IMR-90 (cell line): ENCODE results near the gene TM2D3. TPM values are rescaled to one million over a fixed set of nuclear protein-coding genes. Genes with fewer than 3 reads are reported as not detected.
A peak's percentile ranks its signal among the peaks of the same experiment; 100 is the strongest.

Source experiments
- ATAC-seq: fragments of 200-7000 bp; cut with Tn5 transposase; 2 replicates; pipeline ENCODE4 v1.9.1; 2020; ENCODE audit warnings: low read depth, mild to moderate bottlenecking, moderate library complexity
- BruUV-seq: library from RNA; stranded (reverse); fragments of 400-500 nt; replicated peaks from 2 replicates; lab custom pipeline; 2021; lab: Mats Ljungman, UMichigan
- CTCF ChIA-PET: fragments of 300-600 bp; formaldehyde crosslinking; extraction: SDS; loops from one replicate; lab custom pipeline; 2021; ENCODE audit warnings: antibody characterized with exemption; lab: Yijun Ruan, JAX
- POLR2A ChIA-PET: fragments of 300-600 bp; sonication (Branson Sonifier 250); formaldehyde crosslinking; loops from one replicate; lab custom pipeline; 2022; ENCODE audit warnings: antibody characterized with exemption; ENCODE audit not compliant: unreplicated experiment; lab: Charles Lee
- DNase-seq: peaks from one replicate; pipeline ENCODE4 v3.0.0; 2013
- H2AFZ ChIP-seq: replicated peaks from 2 replicates; pipeline ENCODE3; 2013; ENCODE audit warnings: low read length, mild to moderate bottlenecking; ENCODE audit not compliant: poor library complexity
- H2AK5ac ChIP-seq: 2 replicates; pipeline ENCODE4 v1.6.1; 2013; ENCODE audit warnings: low read depth, low read length, inconsistent platforms
- H2AK9ac ChIP-seq: replicated peaks from 2 replicates; pipeline ENCODE3; 2013; ENCODE audit warnings: mild to moderate bottlenecking, low read depth, low read length, moderate library complexity; ENCODE audit not compliant: poor library complexity
- H2BK120ac ChIP-seq: 2 replicates; pipeline ENCODE4 v1.6.1; 2013; ENCODE audit warnings: low read depth, low read length, inconsistent platforms
- H2BK15ac ChIP-seq: 3 replicates; pipeline ENCODE4 v1.6.1; 2013; ENCODE audit warnings: low read depth, low read length, inconsistent platforms
- H2BK20ac ChIP-seq: 2 replicates; pipeline ENCODE4 v1.6.1; 2013; ENCODE audit warnings: low read depth, mild to moderate bottlenecking, inconsistent platforms, low read length, moderate library complexity
- H2BK5ac ChIP-seq: 2 replicates; pipeline ENCODE4 v1.6.1; 2013; ENCODE audit warnings: mild to moderate bottlenecking, low read depth, low read length, inconsistent platforms; ENCODE audit not compliant: poor library complexity, severe bottlenecking
- H3K14ac ChIP-seq: replicated peaks from 2 replicates; pipeline ENCODE4 v1.6.1; 2013; ENCODE audit warnings: low read depth, low read length, inconsistent platforms
- H3K18ac ChIP-seq: 2 replicates; pipeline ENCODE4 v1.6.1; 2013; ENCODE audit warnings: low read depth, low read length, control low read depth
- H3K23ac ChIP-seq: 2 replicates; pipeline ENCODE4 v1.6.1; 2013; ENCODE audit warnings: low read depth, low read length, inconsistent platforms
- H3K27ac ChIP-seq: 2 replicates; pipeline ENCODE4 v1.5.1; 2013; ENCODE audit warnings: mild to moderate bottlenecking, control low read depth, low read length; ENCODE audit not compliant: insufficient read depth
- H3K27me3 ChIP-seq: 2 replicates; pipeline ENCODE4 v1.6.1; 2013; ENCODE audit warnings: low read length; ENCODE audit not compliant: control insufficient read depth, insufficient read depth
- H3K36me3 ChIP-seq: 2 replicates; pipeline ENCODE4 v1.6.1; 2013; ENCODE audit warnings: low read length, mixed read lengths; ENCODE audit not compliant: control insufficient read depth, insufficient read depth
- H3K4ac ChIP-seq: 2 replicates; pipeline ENCODE4 v1.6.1; 2013; ENCODE audit warnings: low read depth, low read length, inconsistent platforms
- H3K4me1 ChIP-seq: 2 replicates; pipeline ENCODE4 v1.6.1; 2013; ENCODE audit warnings: low read length, mixed read lengths; ENCODE audit not compliant: control insufficient read depth, insufficient read depth
- H3K4me2 ChIP-seq: 2 replicates; pipeline ENCODE4 v1.6.1; 2013; ENCODE audit warnings: low read depth, mild to moderate bottlenecking, control low read depth, low read length, moderate library complexity
- H3K4me3 ChIP-seq: 2 replicates; pipeline ENCODE4 v1.5.1; 2013; ENCODE audit warnings: low read depth, mild to moderate bottlenecking, control low read depth, low read length, moderate library complexity; ENCODE audit not compliant: insufficient read depth
- H3K56ac ChIP-seq: 2 replicates; pipeline ENCODE4 v1.6.1; 2013; ENCODE audit warnings: low read length, inconsistent platforms; ENCODE audit not compliant: insufficient read depth; ENCODE audit errors: extremely low read depth
- H3K79me1 ChIP-seq, 2 experiments: 2 replicates each; pipeline ENCODE4 v1.6.1; 2013; ENCODE audit warnings: low read length in 2 of 2, inconsistent platforms in 1 of 2, low read depth in 1 of 2
- H3K9ac ChIP-seq: 2 replicates; pipeline ENCODE4 v1.6.1; 2013; ENCODE audit warnings: low read depth, low read length, control low read depth
- H3K9me1 ChIP-seq: 2 replicates; pipeline ENCODE4 v1.6.1; 2013; ENCODE audit warnings: low read length, inconsistent platforms; ENCODE audit not compliant: insufficient read depth
- H3K9me3 ChIP-seq: 2 replicates; pipeline ENCODE4 v1.6.1; 2013; ENCODE audit warnings: low read length; ENCODE audit not compliant: control insufficient read depth, insufficient read depth
- H4K20me1 ChIP-seq: 2 replicates; pipeline ENCODE4 v1.6.1; 2013; ENCODE audit warnings: low read length, inconsistent platforms; ENCODE audit not compliant: insufficient read depth
- H4K5ac ChIP-seq: 2 replicates; pipeline ENCODE4 v1.6.1; 2013; ENCODE audit warnings: mild to moderate bottlenecking, low read depth, low read length, control low read depth
- H4K8ac ChIP-seq, 2 experiments: 2 replicates each; pipeline ENCODE4 v1.6.1; 2013; ENCODE audit warnings: low read depth in 2 of 2, low read length in 2 of 2, control low read depth in 1 of 2, inconsistent platforms in 1 of 2
- H4K91ac ChIP-seq: 2 replicates; pipeline ENCODE4 v1.6.1; 2013; ENCODE audit warnings: low read depth, low read length, inconsistent platforms; ENCODE audit not compliant: insufficient read depth
- CEBPB ChIP-seq: IDR thresholded peaks from 2 replicates; pipeline ENCODE4 v1.6.1; 2012; ENCODE audit warnings: low read depth, low read length, improper control_type of control experiment
- CHD1 ChIP-seq: IDR thresholded peaks from 2 replicates; pipeline ENCODE4 v1.6.1; 2012; ENCODE audit warnings: low read depth, low read length, improper control_type of control experiment
- CTCF ChIP-seq: conservative IDR thresholded peaks from 2 replicates; pipeline ENCODE4 v1.5.1; 2012; ENCODE audit warnings: mild to moderate bottlenecking, low read depth, low read length, improper control_type of control experiment
- FOS ChIP-seq: fragments of 150-350 bp; IDR thresholded peaks from 2 replicates; pipeline ENCODE4 v1.6.1; 2016; ENCODE audit warnings: low read depth, low read length
- POLR2A ChIP-seq: IDR thresholded peaks from 2 replicates; pipeline ENCODE4 v1.6.1; 2012; ENCODE audit warnings: mild to moderate bottlenecking, low read depth, low read length
- RCOR1 ChIP-seq: IDR thresholded peaks from 2 replicates; pipeline ENCODE4 v1.6.1; 2012; ENCODE audit warnings: mild to moderate bottlenecking, low read length, improper control_type of control experiment; ENCODE audit not compliant: insufficient replicate concordance
- SMC3 ChIP-seq: fragments of 150-350 bp; IDR thresholded peaks from 2 replicates; pipeline ENCODE4 v1.6.1; 2016; ENCODE audit warnings: low read depth, mild to moderate bottlenecking, antibody characterized with exemption, low read length, moderate library complexity
- WGBS, 2 experiments: methylation state at CpG; one replicate each; pipeline versions ENCODE4 v1.1.5 to v1.1.7; 2013; ENCODE audit warnings: missing lambda C conversion rate in 2 of 2; ENCODE audit not compliant: insufficient read length in 1 of 2; ENCODE audit errors: extremely low coverage in 2 of 2; 5-methylcytosine and 5-hydroxymethylcytosine counted together
- dilution Hi-C: fragments of 300-500 bp; cut with HindIII; formaldehyde crosslinking; loops from one replicate; pipeline ENCODE4 v1.14.3; 2018; ENCODE audit warnings: low sequenced_read_pairs; ENCODE audit not compliant: unreplicated experiment
- in situ Hi-C: fragments of 300-500 bp; cut with MboI; formaldehyde crosslinking; loops from 3 replicates; pipeline ENCODE4 v1.14.3; 2019; ENCODE audit warnings: low sequenced_read_pairs, inconsistent platforms, mixed read lengths
- intact Hi-C: fragments of 100-400 bp; cut with micrococcal nuclease; formaldehyde crosslinking; loops from 2 replicates; pipeline ENCODE4 v1.10.0; 2022
- polyA plus RNA-seq, 3 experiments: library from polyadenylated mRNA; depleted of rRNA; stranded (reverse); fragments of >200 nt; gene quantifications; 2 replicates each; pipeline ENCODE4 v1.2.3, GENCODE V29; 2012; ENCODE audit warnings: low replicate concordance in 1 of 3
- total RNA-seq: library from RNA; depleted of rRNA; stranded (reverse); fragments of >200 nt; gene quantifications from 2 replicates; pipeline ENCODE4 v1.2.3, GENCODE V29; 2012
- TF ChIP-seq, protein P1 (sequence below): fragments of 150-350 bp; IDR thresholded peaks from 2 replicates; pipeline ENCODE4 v1.6.1; 2017; ENCODE audit warnings: mild to moderate bottlenecking, antibody characterized with exemption, low read length, low read depth

The TM2D3 gene
- total and polyA plus RNA-seq, 2 of the 4 experiments (the other 2 are of a cell fraction) = 27.4 to 34.5 TPM

DNA sequence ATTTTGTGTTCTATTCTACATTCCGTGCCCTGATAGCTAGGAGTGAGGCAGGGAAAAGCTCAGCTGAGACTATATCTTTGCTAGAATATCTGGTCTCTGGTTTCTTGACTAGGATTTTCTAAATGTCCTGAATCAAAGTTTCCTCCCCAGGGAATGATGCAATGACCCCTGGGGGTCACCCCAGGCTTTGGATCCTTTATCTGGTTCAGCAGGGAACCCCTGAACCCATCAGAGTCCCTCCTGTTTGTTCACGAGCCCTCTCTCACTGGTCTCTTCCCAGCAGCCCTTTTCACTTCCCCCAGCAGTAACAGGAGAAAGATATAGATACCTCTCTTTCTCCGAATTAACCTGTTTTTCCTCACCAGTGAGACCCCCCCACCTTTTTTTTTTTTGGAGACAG lies 14.3 kb downstream of the TM2D3 start:
- H3K27me3 ChIP-seq = no peaks in the 10 kb centered on the region
- no peak overlapping the region for H4K91ac ChIP-seq
- peaks cover 8% of the 10 kb centered on the region; the same call in 1 of the 2 replicates for H3K36me3 ChIP-seq
- H3K9me1 ChIP-seq = 0 out of 2 replicates have a peak, but pooled peaks cover 4% of the 10 kb centered on the region
- dilution Hi-C loops = no loop called here
- in situ Hi-C loops = no loop called here
- peaks cover 5% of the 10 kb centered on the region for H3K4me1 ChIP-seq
- ChIA-PET CTCF (interaction anchor here (0.7 kb wide), 1 partner anchor 337 kb away, joined by 3 read pairs; no protein-coding TSS in a partner anchor), POLR2A (no interaction called here)
- no peak overlapping the region for H3K4me2 ChIP-seq
- H4K8ac ChIP-seq = no peak overlapping the region
- H3K4ac ChIP-seq = no peak overlapping the region
- no TSS peak for BruUV-seq
- H3K23ac ChIP-seq = no peak overlapping the region
- no peak overlapping the region for H2BK15ac ChIP-seq
- H2AK9ac ChIP-seq = no peak overlapping the region
- no peak overlapping the region for H2BK20ac ChIP-seq
- H3K79me1 ChIP-seq = peaks cover 7 to 15% of the 10 kb centered on the region in 2 experiments; a peak in 3 of 4 replicates
- DNase-seq (no peak), ATAC-seq (no peak)
- H4K5ac ChIP-seq = no peak overlapping the region
- intact Hi-C loops = no loop called here
- no peak overlapping the region for H2BK5ac ChIP-seq
- no peak overlapping the region for H2AFZ ChIP-seq
- no peak overlapping the region for H3K4me3 ChIP-seq
- no peaks in the 10 kb centered on the region for H3K9me3 ChIP-seq
- H3K14ac ChIP-seq = no peak overlapping the region
- WGBS, 2 experiments = no CpG with 5 or more reads among the region's 3 CpGs
- H2AK5ac ChIP-seq = no peak overlapping the region
- TF ChIP-seq POLR2A (no peak), RCOR1 (no peak), CTCF (no peak), FOS (no peak), CEBPB (0 out of 2 replicates have a peak, but pooled peaks have one; percentile 2), SMC3 (no peak), CHD1 (no peak)
- TF ChIP-seq, protein P1, sequence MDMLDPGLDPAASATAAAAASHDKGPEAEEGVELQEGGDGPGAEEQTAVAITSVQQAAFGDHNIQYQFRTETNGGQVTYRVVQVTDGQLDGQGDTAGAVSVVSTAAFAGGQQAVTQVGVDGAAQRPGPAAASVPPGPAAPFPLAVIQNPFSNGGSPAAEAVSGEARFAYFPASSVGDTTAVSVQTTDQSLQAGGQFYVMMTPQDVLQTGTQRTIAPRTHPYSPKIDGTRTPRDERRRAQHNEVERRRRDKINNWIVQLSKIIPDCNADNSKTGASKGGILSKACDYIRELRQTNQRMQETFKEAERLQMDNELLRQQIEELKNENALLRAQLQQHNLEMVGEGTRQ = no peak
- H3K27ac ChIP-seq = no peak overlapping the region
- no peak overlapping the region for H3K9ac ChIP-seq
- H3K56ac ChIP-seq = no peak overlapping the region
- H4K20me1 ChIP-seq = peaks cover 4% of the 10 kb centered on the region; the same call in 1 of the 2 replicates
- H3K18ac ChIP-seq = no peak overlapping the region
- no peak overlapping the region for H2BK120ac ChIP-seq
